WTC11 (cell line): Measurements from ENCODE around the gene TTLL10.

Experiments used
- ETV6 ChIP-seq: sonication (generic); formaldehyde crosslinking; IDR thresholded peaks from 2 replicates; pipeline ENCODE4 v1.8.1; 2022; ENCODE audit warnings: mild to moderate bottlenecking, missing genetic modification reagents
- NFYB ChIP-seq: sonication (generic); formaldehyde crosslinking; conservative IDR thresholded peaks from 2 replicates; pipeline ENCODE4 v1.8.0; 2022; ENCODE audit warnings: low read depth, missing genetic modification reagents
- OVOL2 ChIP-seq: fragments of 250-450 bp; sonication (Bioruptor Pico); IDR thresholded peaks from 2 replicates; pipeline ENCODE4 v1.9.0; 2021; ENCODE audit warnings: mild to moderate bottlenecking, borderline replicate concordance
- USF1 ChIP-seq: sonication (generic); formaldehyde crosslinking; IDR thresholded peaks from 2 replicates; pipeline ENCODE4 v1.8.0; 2022; ENCODE audit warnings: mild to moderate bottlenecking, missing genetic modification reagents
- ZNF281 ChIP-seq: sonication (generic); formaldehyde crosslinking; IDR thresholded peaks from 2 replicates; pipeline ENCODE4 v1.8.0; 2023; ENCODE audit warnings: mild to moderate bottlenecking, missing genetic modification reagents
- TF ChIP-seq, protein P1 (sequence below): fragments of 200-600 bp; IDR thresholded peaks from 2 replicates; pipeline ENCODE4 v1.8.0; 2022; ENCODE audit warnings: antibody characterized with exemption
- TF ChIP-seq, protein P2 (sequence below): fragments of 250-450 bp; sonication (Bioruptor Pico); IDR thresholded peaks from 2 replicates; pipeline ENCODE4 v1.8.0; 2021; ENCODE audit warnings: mild to moderate bottlenecking
- TF ChIP-seq, protein P3 (sequence below): fragments of 250-450 bp; sonication (Bioruptor Pico); conservative IDR thresholded peaks from 2 replicates; pipeline ENCODE4 v1.9.0; 2021; ENCODE audit warnings: mild to moderate bottlenecking

DNA sequence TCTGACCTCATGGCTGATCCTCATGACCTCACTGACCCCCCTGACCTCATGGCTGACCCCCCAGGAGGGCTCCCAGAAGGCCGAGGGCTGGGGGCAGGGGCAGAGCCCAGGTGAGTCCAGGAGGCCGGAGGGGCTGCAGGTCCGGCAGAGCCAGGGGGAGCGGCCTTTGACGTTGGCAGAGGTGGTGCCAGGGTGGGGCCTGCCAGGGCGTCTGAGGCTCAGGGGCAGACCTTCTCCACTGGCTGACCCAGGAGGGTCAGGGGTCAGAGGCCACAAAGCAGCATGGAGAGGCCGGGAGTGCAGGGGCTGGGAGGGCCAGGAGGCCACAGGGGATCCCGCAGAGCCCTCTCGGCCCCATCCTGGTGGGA is 28.1 kb upstream of the TTLL10 start:
- TF ChIP-seq USF1 (CRISPR knock-in tag) (no peak), ZNF281 (CRISPR knock-in tag) (no peak), ETV6 (CRISPR knock-in tag) (no peak), OVOL2 (no peak), NFYB (CRISPR knock-in tag) (no peak)
- TF ChIP-seq, protein P1, sequence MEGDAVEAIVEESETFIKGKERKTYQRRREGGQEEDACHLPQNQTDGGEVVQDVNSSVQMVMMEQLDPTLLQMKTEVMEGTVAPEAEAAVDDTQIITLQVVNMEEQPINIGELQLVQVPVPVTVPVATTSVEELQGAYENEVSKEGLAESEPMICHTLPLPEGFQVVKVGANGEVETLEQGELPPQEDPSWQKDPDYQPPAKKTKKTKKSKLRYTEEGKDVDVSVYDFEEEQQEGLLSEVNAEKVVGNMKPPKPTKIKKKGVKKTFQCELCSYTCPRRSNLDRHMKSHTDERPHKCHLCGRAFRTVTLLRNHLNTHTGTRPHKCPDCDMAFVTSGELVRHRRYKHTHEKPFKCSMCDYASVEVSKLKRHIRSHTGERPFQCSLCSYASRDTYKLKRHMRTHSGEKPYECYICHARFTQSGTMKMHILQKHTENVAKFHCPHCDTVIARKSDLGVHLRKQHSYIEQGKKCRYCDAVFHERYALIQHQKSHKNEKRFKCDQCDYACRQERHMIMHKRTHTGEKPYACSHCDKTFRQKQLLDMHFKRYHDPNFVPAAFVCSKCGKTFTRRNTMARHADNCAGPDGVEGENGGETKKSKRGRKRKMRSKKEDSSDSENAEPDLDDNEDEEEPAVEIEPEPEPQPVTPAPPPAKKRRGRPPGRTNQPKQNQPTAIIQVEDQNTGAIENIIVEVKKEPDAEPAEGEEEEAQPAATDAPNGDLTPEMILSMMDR = no peak
- TF ChIP-seq, protein P2, sequence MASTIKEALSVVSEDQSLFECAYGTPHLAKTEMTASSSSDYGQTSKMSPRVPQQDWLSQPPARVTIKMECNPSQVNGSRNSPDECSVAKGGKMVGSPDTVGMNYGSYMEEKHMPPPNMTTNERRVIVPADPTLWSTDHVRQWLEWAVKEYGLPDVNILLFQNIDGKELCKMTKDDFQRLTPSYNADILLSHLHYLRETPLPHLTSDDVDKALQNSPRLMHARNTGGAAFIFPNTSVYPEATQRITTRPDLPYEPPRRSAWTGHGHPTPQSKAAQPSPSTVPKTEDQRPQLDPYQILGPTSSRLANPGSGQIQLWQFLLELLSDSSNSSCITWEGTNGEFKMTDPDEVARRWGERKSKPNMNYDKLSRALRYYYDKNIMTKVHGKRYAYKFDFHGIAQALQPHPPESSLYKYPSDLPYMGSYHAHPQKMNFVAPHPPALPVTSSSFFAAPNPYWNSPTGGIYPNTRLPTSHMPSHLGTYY (CRISPR knock-in tag) = no peak
- TF ChIP-seq, protein P3, sequence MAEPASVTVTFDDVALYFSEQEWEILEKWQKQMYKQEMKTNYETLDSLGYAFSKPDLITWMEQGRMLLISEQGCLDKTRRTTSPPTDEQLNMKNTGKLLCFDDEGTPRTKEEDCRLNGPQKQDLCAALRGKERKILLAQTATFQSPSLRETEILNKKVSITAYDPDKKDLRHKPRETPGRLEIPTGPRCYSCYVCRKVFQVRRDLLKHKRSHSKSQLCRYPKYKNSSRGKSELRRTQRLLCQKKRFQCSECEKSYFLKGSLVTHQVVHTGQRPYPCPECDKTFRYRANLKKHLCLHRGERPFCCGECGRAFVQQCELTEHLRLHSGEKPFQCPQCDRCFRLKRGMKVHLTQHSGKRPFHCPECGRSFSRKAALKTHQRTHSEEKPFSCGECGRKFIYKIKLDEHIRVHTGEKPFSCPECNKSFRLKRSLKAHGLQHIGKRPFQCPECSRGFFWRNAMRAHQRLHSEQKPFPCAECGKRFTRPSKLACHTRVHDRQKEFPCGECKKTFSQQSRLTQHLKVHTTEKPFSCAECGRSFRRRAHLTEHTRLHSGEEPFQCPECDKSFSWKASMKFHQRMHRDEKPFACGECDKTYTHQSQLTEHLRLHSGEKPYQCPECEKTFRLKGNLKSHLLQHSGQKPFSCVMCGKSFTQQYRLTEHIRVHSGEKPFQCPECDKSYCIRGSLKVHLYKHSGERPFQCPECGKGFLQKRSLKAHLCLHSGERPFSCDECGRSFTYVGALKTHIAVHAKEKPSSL (CRISPR knock-in tag) = no peak
